Activated CD8-positive, alpha-beta T cell treated with anti-CD3 and anti-CD28 coated beads for 36 hours (primary cell): ENCODE data around the gene SPPL3. TPM values are rescaled to one million over a fixed set of nuclear protein-coding genes. Genes with fewer than 3 reads are reported as not detected.
"Not testable (repeated sequence)": the region's sequence is repeated elsewhere in the genome, so short reads cannot be mapped to it uniquely, and the experiment has no call there.

Experiments
- ATAC-seq: fragments of 200-7000 bp; cut with Tn5 transposase; one replicate; pipeline ENCODE4 v1.10.0; 2021; ENCODE audit warnings: mild to moderate bottlenecking, moderate library complexity
- CTCF ChIA-PET: fragments of 350-600 bp; sonication (Branson Sonifier 250); formaldehyde crosslinking; loops from one replicate; lab custom pipeline; 2021; ENCODE audit warnings: antibody characterized with exemption; lab: Charles Lee
- POLR2A ChIA-PET: fragments of 350-600 bp; sonication (Branson Sonifier 250); formaldehyde crosslinking; loops from one replicate; lab custom pipeline; 2021; ENCODE audit warnings: antibody characterized with exemption; lab: Charles Lee
- DNase-seq: peaks from one replicate; pipeline ENCODE4 v3.0.0-alpha.2; 2020
- H3K27ac Mint-ChIP-seq: one replicate; pipeline ENCODE4 v1.8.0; 2021; ENCODE audit warnings: mild to moderate bottlenecking, mixed read lengths
- H3K27me3 Mint-ChIP-seq: one replicate; pipeline ENCODE4 v1.8.0; 2021; ENCODE audit warnings: mixed read lengths
- H3K36me3 Mint-ChIP-seq: one replicate; pipeline ENCODE4 v1.8.0; 2021; ENCODE audit warnings: low read depth, mixed read lengths
- H3K4me1 Mint-ChIP-seq: one replicate; pipeline ENCODE4 v1.8.0; 2021; ENCODE audit warnings: low read depth, mixed read lengths
- H3K4me3 Mint-ChIP-seq: one replicate; pipeline ENCODE4 v1.8.0; 2021; ENCODE audit warnings: mild to moderate bottlenecking, moderate library complexity, mixed read lengths
- H3K9me3 Mint-ChIP-seq: one replicate; pipeline ENCODE4 v1.8.0; 2021; ENCODE audit warnings: mixed read lengths
- CTCF ChIP-seq: fragments of 200-600 bp; IDR thresholded peaks from one replicate; pipeline ENCODE4 v1.8.0; 2022; ENCODE audit warnings: antibody characterized with exemption, mild to moderate bottlenecking
- intact Hi-C: fragments of 100-400 bp; cut with micrococcal nuclease; formaldehyde crosslinking; loops from one replicate; pipeline ENCODE4 v1.10.0; 2022
- total RNA-seq, 2 experiments: library from RNA; stranded (reverse); gene quantifications; one replicate each; pipeline ENCODE4 v1.2.3, GENCODE V29; 2021

The SPPL3 gene
- total RNA-seq, 2 experiments from 2014 or later = 19.8 to 20.8 TPM

DNA sequence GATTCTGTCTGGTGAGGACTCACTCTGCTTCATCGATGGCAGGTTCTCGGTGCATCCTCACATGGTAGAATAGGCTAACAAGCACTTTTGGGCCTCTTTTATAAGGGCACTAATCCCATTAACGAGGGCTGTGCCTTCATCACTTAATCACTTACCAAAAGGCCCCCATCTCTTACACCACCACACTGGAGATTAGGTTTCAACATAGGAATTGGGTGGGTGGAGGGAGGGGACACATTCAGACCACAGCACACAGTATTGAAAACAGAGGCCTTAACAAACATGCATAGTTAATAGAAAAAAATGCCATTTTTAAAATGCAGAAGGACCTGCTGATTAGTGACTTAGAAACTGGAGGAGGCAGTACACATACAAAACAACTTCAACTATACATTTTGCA, 61.6 kb downstream of the SPPL3 start:
- intact Hi-C loops = no loop called here
- Mint-ChIP-seq H3K4me3 (no peak overlapping the region), H3K27ac (no peak overlapping the region), H3K27me3 (no peaks in the 10 kb centered on the region), H3K4me1 (peaks cover 44% of the 10 kb centered on the region), H3K36me3 (peaks cover 2% of the 10 kb centered on the region), H3K9me3 (no peaks in the 10 kb centered on the region)
- ChIA-PET CTCF (no interaction called here), POLR2A (no interaction called here)
- no peak for ATAC-seq
- DNase-seq = no peak
- TF ChIP-seq CTCF = no peak

- no peaks in the 10 kb centered on the region for H3K9me3 Mint-ChIP-seq
- DNase-seq (no peak), ATAC-seq (no peak)
- no peak overlapping the region for H3K27ac Mint-ChIP-seq
- intact Hi-C loops = no loop called here
- ChIA-PET POLR2A (no interaction called here), CTCF (no interaction called here)
- H3K36me3 Mint-ChIP-seq = peaks cover 2% of the 10 kb centered on the region
- H3K27me3 Mint-ChIP-seq = no peaks in the 10 kb centered on the region
- H3K4me1 Mint-ChIP-seq = peaks cover 47% of the 10 kb centered on the region
- H3K4me3 Mint-ChIP-seq = no peak overlapping the region
- TF ChIP-seq CTCF = no peak
These were observed 62.6 kb downstream of the SPPL3 start for GRCh38 chr12:120841525-120841924.

GRCh38 chr12:120839503-120839902, 64.7 kb downstream of the SPPL3 start:
- H3K36me3 Mint-ChIP-seq = peaks cover 2% of the 10 kb centered on the region
- no peak overlapping the region for H3K27ac Mint-ChIP-seq
- no peaks in the 10 kb centered on the region for H3K9me3 Mint-ChIP-seq
- intact Hi-C loops = no loop called here
- H3K4me1 Mint-ChIP-seq = peaks cover 55% of the 10 kb centered on the region
- H3K4me3 Mint-ChIP-seq = no peak overlapping the region
- TF ChIP-seq CTCF = no peak
- CTCF ChIA-PET = interaction anchor here (1.6 kb wide), 1 partner anchor 12 kb away, joined by 4 read pairs; no protein-coding TSS in a partner anchor
- ATAC-seq (no peak), DNase-seq (no peak)
- POLR2A ChIA-PET = no interaction called here
- H3K27me3 Mint-ChIP-seq = no peaks in the 10 kb centered on the region

DNA sequence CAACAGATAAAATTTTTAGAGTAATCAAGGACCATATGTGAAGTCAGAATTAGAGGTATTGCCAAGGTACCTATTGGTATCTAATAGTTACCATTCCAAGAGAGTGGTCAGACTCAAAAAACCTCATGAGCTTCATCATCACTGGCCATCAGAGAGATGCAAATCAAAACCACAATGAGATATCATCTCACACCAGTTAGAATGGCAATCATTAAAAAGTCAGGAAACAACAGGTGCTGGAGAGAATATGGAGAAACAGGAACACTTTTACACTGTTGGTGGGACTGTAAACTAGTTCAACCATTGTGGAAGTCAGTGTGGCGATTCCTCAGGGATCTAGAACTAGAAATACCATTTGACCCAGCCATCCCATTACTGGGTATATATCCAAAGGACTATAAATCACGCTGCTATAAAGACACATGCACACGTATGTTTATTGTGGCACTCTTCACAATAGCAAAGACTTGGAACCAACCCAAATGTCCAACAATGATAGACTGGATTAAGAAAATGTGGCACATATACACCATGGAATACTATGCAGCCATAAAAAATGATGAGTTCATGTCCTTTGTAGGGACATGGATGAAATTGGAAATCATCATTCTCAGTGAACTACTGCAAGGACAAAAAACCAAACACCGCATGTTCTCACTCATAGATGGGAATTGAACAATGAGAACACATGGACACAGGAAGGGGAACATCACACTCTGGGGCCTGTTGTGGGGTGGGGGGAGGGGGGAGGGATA, 65.4 kb downstream of the SPPL3 start:
- H3K27me3 Mint-ChIP-seq, H3K9me3 Mint-ChIP-seq, intact Hi-C loops, ATAC-seq, H3K27ac Mint-ChIP-seq, POLR2A ChIA-PET, H3K36me3 Mint-ChIP-seq, H3K4me3 Mint-ChIP-seq, DNase-seq: not testable (repeated sequence)
- CTCF ChIA-PET = interaction anchor here (1.6 kb wide), 2 partner anchors 12 to 18 kb away, joined by 4 to 7 read pairs; no protein-coding TSS in a partner anchor
- peaks cover 55% of the 10 kb centered on the region for H3K4me1 Mint-ChIP-seq

GRCh38 chr12:120836114-120836684, 68.0 kb downstream of the SPPL3 start:
- intact Hi-C loops = no loop called here
- ATAC-seq (no peak), DNase-seq (no peak)
- POLR2A ChIA-PET = interaction anchor here (0.6 to 1.1 kb wide), 2 partner anchors 16 to 30 kb away, joined by 3 read pairs; no protein-coding TSS in a partner anchor
- no peak for TF ChIP-seq CTCF
- Mint-ChIP-seq H3K4me3 (no peak overlapping the region), H3K27me3 (no peaks in the 10 kb centered on the region), H3K9me3 (no peaks in the 10 kb centered on the region), H3K4me1 (peaks cover 51% of the 10 kb centered on the region), H3K27ac (no peak overlapping the region), H3K36me3 (peaks cover 2% of the 10 kb centered on the region)
- CTCF ChIA-PET = interaction anchor here (1.7 kb wide), 1 partner anchor 54 kb away, joined by 4 read pairs; no protein-coding TSS in a partner anchor
